ENCODE results near the gene STUM. TPM values are rescaled to one million over a fixed set of nuclear protein-coding genes. Genes with fewer than 3 reads are reported as not detected.
A peak's percentile ranks its signal among the peaks of the same experiment; 100 is the strongest.

Gene STUM
- total RNA-seq, 2 donors from 2014 or later = 1.3 to 1.6 TPM

GRCh38 chr1:226531360-226532093, 17.0 kb upstream of the STUM start:
- Histone ChIP-seq H3K4me3 (no peak overlapping the region), H3K4me1 (peaks cover 22% of the 10 kb centered on the region), H3K27ac (no peak overlapping the region), H3K36me3 (replicated peaks in 1 of 2; ENCODE audit: insufficient read depth in 1 of 2, low read depth in 2 of 2) (no peaks in the 10 kb centered on the region), H3K9me3 (no peaks in the 10 kb centered on the region), H3K27me3 (no peaks in the 10 kb centered on the region)
- ATAC-seq (no peak), DNase-seq (no peak)
- intact Hi-C loops (cut with DNase I) = no loop called here
- 91 to 96% methylated on average over 4 of the region's 4 CpGs for WGBS, 2 donors
- TF ChIP-seq CTCF (IDR thresholded peaks at IDR 0.05) (no peak), POLR2A (IDR thresholded peaks at IDR 0.05) (no peak)

GRCh38 chr1:226532553-226532952, 16.0 kb upstream of the STUM start:
- no peak for TF ChIP-seq POLR2A (IDR thresholded peaks at IDR 0.05)
- no peak for TF ChIP-seq CTCF (IDR thresholded peaks at IDR 0.05)
- Histone ChIP-seq H3K36me3 (replicated peaks in 1 of 2; ENCODE audit: insufficient read depth in 1 of 2, low read depth in 2 of 2) (no peaks in the 10 kb centered on the region), H3K27ac (no peak overlapping the region), H3K9me3 (no peaks in the 10 kb centered on the region), H3K27me3 (no peaks in the 10 kb centered on the region), H3K4me1 (peaks cover 16% of the 10 kb centered on the region), H3K4me3 (no peak overlapping the region)
- DNase-seq (no peak), ATAC-seq (no peak)
- intact Hi-C loops (cut with DNase I) = no loop called here
- WGBS, 2 donors = 98 to 100% methylated on average over 2 of the region's 2 CpGs

GRCh38 chr1:226533220-226533619, 15.3 kb upstream of the STUM start:
- H3K36me3 ChIP-seq (replicated peaks in 1 of 2; ENCODE audit: insufficient read depth in 1 of 2, low read depth in 2 of 2) = no peaks in the 10 kb centered on the region
- no peaks in the 10 kb centered on the region for H3K9me3 ChIP-seq
- 18 to 38% methylated on average over 4 to 5 of the region's 5 CpGs for WGBS, 2 donors
- no peaks in the 10 kb centered on the region for H3K27me3 ChIP-seq
- peak; percentile 80 for ATAC-seq
- H3K4me1 ChIP-seq = peaks cover 16% of the 10 kb centered on the region
- no peak overlapping the region for H3K4me3 ChIP-seq
- intact Hi-C loops (cut with DNase I) = no loop called here
- TF ChIP-seq CTCF (IDR thresholded peaks at IDR 0.05) = no peak
- TF ChIP-seq POLR2A (IDR thresholded peaks at IDR 0.05) = no peak
- peak overlapping the region in 3 of 4 donors; percentile 9 to 61 (median 34) for H3K27ac ChIP-seq
- peak in 3 of 4 donors; percentile 41 to 44 (median 43) for DNase-seq

GRCh38 chr1:226534098-226534497, 14.5 kb upstream of the STUM start:
- H3K27ac ChIP-seq = no peak overlapping the region
- ATAC-seq (no peak), DNase-seq (no peak)
- no peaks in the 10 kb centered on the region for H3K9me3 ChIP-seq
- peaks cover 16% of the 10 kb centered on the region for H3K4me1 ChIP-seq
- WGBS, 2 donors = 89 to 97% methylated on average over 3 of the region's 3 CpGs
- no peaks in the 10 kb centered on the region for H3K36me3 ChIP-seq (replicated peaks in 1 of 2; ENCODE audit: insufficient read depth in 1 of 2, low read depth in 2 of 2)
- TF ChIP-seq CTCF (IDR thresholded peaks at IDR 0.05) = no peak
- no peak for TF ChIP-seq POLR2A (IDR thresholded peaks at IDR 0.05)
- no peaks in the 10 kb centered on the region for H3K27me3 ChIP-seq
- intact Hi-C loops (cut with DNase I) = no loop called here
- H3K4me3 ChIP-seq = no peak overlapping the region

- H3K27ac ChIP-seq = no peak overlapping the region
- no peak overlapping the region for H3K4me3 ChIP-seq
- intact Hi-C loops (cut with DNase I) = no loop called here
- H3K9me3 ChIP-seq = no peaks in the 10 kb centered on the region
- ATAC-seq (no peak), DNase-seq (no peak)
- H3K27me3 ChIP-seq = no peaks in the 10 kb centered on the region
- WGBS, 2 donors = 94 to 97% methylated on average over 2 of the region's 2 CpGs
- no peaks in the 10 kb centered on the region for H3K36me3 ChIP-seq (replicated peaks in 1 of 2; ENCODE audit: insufficient read depth in 1 of 2, low read depth in 2 of 2)
- H3K4me1 ChIP-seq = peaks cover 16% of the 10 kb centered on the region
- TF ChIP-seq CTCF (IDR thresholded peaks at IDR 0.05) (no peak), POLR2A (IDR thresholded peaks at IDR 0.05) (no peak)
These were observed 13.9 kb upstream of the STUM start for GRCh38 chr1:226534645-226535044.
